Cardiac muscle cell (in vitro differentiated cells and primary cell): ENCODE data around the gene ZC3H7B. TPM values are rescaled to one million over a fixed set of nuclear protein-coding genes. Genes with fewer than 3 reads are reported as not detected.

ENCODE experiments used
- DNase-seq, 2 donors: peaks; one replicate each; pipeline versions ENCODE4 v3.0.0 to v3.0.0-alpha.2; 2010 to 2017; ENCODE audit warnings: low read depth in 1 of 2, low spot score in 1 of 2
- H3K27ac ChIP-seq: fragments of 200-600 bp; sonication (generic); 2 replicates; pipeline ENCODE4 v1.5.1; 2016
- H3K27me3 ChIP-seq: fragments of 200-600 bp; sonication (generic); 2 replicates; pipeline ENCODE4 v1.6.0; 2016; ENCODE audit warnings: control low read depth
- H3K36me3 ChIP-seq: fragments of 200-600 bp; sonication (generic); 2 replicates; pipeline ENCODE4 v1.5.1; 2016; ENCODE audit warnings: control low read depth
- H3K4me1 ChIP-seq: fragments of 200-600 bp; sonication (generic); 2 replicates; pipeline ENCODE4 v1.8.1; 2017; ENCODE audit warnings: low read depth, mild to moderate bottlenecking, mixed run types
- H3K4me3 ChIP-seq: fragments of 200-600 bp; sonication (generic); 2 replicates; pipeline ENCODE4 v1.5.1; 2016; ENCODE audit warnings: mild to moderate bottlenecking
- H3K9me3 ChIP-seq: fragments of 200-600 bp; sonication (generic); 2 replicates; pipeline ENCODE4 v1.5.1; 2017; ENCODE audit warnings: low read depth, mild to moderate bottlenecking, control low read depth
- polyA plus RNA-seq: library from polyadenylated mRNA; unstranded; fragments of >200 nt; fragmentation: Nextera tagmentation; extraction: Ambion mirVana; gene quantifications from 2 replicates; pipeline ENCODE4 v1.2.1, GENCODE V29; 2016
- total RNA-seq: library from RNA; depleted of rRNA; stranded (reverse); fragments of >200 nt; gene quantifications from 2 replicates; pipeline ENCODE4 v1.2.3, GENCODE V29; 2016
- TF ChIP-seq, protein P1 (sequence below): IDR thresholded peaks from 2 replicates; pipeline ENCODE4 v1.5.1; 2012; ENCODE audit warnings: low read depth, mild to moderate bottlenecking, low read length

Gene ZC3H7B
- total and polyA plus RNA-seq, 2 experiments from 2014 or later: 7.2 to 65.9 TPM

DNA sequence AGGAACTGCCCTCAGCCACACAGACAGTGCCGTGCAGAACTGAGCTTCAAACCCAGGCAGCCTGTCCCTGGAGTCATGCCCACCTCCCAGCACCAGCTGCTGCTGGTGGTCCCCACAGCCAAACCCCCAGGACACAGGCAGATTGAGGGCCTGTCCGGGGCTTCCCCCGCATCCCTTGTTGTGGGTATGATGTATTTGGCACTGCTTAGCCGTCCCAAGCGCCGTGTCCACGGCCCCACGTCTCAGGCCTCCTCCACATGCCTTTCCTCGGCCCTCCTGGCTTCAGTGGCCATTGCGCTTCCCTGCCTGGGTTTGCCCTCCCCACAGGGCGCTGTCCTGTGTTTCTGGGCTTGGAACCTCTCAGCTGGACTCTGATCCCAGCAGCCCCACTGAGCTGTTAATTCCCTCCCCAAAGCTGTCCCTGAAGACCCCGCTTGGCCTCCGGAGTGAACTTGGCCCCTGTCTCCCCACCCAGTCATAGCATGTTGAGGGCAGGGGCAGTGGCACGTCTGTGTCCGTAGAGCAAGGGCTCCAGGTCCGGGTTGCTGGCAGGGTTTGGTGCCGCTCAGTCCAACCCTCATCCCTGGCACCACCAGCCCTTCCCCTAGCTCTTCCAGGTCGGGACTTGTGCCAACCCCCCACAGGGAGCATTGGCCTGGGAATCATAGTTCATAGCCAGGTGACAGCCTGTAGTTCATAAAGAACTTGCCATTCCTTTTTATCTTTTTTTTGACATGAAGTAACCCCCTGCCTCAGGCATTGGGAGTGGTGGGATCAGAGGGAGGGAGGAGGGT, 45.9 kb downstream of the ZC3H7B start:
- Histone ChIP-seq H3K27me3 (no peaks in the 10 kb centered on the region), H3K36me3 (peaks cover 49% of the 10 kb centered on the region), H3K27ac (no peak overlapping the region), H3K4me1 (no peaks in the 10 kb centered on the region), H3K9me3 (no peaks in the 10 kb centered on the region), H3K4me3 (no peak overlapping the region)
- DNase-seq: no peak
- TF ChIP-seq, protein P1, sequence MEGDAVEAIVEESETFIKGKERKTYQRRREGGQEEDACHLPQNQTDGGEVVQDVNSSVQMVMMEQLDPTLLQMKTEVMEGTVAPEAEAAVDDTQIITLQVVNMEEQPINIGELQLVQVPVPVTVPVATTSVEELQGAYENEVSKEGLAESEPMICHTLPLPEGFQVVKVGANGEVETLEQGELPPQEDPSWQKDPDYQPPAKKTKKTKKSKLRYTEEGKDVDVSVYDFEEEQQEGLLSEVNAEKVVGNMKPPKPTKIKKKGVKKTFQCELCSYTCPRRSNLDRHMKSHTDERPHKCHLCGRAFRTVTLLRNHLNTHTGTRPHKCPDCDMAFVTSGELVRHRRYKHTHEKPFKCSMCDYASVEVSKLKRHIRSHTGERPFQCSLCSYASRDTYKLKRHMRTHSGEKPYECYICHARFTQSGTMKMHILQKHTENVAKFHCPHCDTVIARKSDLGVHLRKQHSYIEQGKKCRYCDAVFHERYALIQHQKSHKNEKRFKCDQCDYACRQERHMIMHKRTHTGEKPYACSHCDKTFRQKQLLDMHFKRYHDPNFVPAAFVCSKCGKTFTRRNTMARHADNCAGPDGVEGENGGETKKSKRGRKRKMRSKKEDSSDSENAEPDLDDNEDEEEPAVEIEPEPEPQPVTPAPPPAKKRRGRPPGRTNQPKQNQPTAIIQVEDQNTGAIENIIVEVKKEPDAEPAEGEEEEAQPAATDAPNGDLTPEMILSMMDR: no peak

DNA sequence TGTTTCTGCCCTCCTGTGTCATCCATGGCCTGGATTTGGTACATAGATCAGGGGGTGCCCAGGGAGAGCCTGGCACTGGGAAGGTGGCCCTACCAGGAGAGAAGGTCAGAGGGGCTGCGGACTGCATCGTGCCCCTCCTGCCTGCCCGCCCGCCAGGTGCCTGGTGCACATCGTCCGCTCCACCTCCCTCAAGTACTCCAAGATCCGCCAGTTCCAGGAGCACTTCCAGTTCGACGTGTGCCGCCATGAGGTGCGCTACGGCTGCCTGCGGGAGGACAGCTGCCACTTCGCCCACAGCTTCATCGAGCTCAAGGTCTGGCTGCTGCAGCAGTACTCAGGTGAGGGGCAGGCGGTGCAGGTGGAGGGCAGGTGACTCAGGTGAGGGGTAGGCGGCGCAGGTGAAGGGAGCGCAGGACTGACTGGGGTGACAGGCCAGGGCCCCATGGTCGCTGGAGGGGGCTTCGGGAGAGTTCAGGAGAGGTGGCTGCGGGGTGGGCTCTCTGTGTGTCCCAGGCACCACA, 47.7 kb downstream of the ZC3H7B start:
- TF ChIP-seq, protein P1: no peak
- no peak for DNase-seq
- H3K9me3 ChIP-seq: no peaks in the 10 kb centered on the region
- H3K27ac ChIP-seq: no peak overlapping the region
- H3K4me1 ChIP-seq: no peaks in the 10 kb centered on the region
- peaks cover 44% of the 10 kb centered on the region for H3K36me3 ChIP-seq
- H3K27me3 ChIP-seq: no peaks in the 10 kb centered on the region
- no peak overlapping the region for H3K4me3 ChIP-seq

DNA sequence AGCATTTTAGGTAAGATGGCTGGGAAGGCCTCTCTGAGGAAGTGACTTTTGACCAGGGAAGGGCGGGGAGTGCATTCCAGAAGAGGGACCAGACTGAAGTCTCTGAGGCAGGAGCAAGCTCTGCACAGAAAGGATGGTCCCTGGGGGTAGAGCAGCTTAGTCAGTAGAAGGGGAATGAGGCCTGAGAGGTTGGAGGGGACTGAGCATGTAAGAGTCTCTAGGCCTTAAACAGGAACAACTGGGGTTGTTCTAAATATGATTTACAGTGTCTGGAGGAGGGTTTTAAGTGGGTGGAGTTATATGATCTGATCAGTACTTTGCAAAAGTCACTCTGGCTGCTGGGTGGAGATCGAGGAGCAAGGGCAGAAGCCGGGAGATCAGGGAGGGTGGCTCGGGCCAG, 48.8 kb downstream of the ZC3H7B start:
- Histone ChIP-seq H3K36me3 (peaks cover 36% of the 10 kb centered on the region), H3K4me1 (no peaks in the 10 kb centered on the region), H3K27me3 (no peaks in the 10 kb centered on the region), H3K27ac (no peak overlapping the region), H3K4me3 (no peak overlapping the region), H3K9me3 (no peaks in the 10 kb centered on the region)
- DNase-seq: no peak
- TF ChIP-seq, protein P1: no peak

DNA sequence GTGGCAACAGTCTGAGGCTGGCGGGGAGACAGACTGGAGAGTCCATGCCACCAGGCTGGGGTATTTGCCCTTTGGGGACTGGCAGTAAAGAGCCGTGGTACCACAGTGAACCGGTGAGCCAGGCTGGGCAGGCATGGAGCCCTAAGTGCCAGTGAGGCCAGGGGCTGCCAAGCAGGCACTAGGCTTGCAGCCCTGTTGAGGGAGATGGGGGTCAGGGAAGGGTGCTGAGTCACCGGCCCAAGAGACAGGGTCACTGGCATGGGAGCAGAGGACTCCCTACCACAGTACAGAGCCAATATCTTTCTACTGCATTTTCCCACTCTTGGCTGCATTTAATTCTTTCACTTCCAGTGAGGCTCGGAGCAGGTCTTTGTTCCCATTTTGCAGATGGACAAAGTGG, 49.7 kb downstream of the ZC3H7B start:
- Histone ChIP-seq H3K27me3 (no peaks in the 10 kb centered on the region), H3K9me3 (no peaks in the 10 kb centered on the region), H3K4me1 (no peaks in the 10 kb centered on the region), H3K36me3 (peaks cover 33% of the 10 kb centered on the region), H3K4me3 (no peak overlapping the region), H3K27ac (no peak overlapping the region)
- TF ChIP-seq, protein P1: no peak
- DNase-seq: no peak

DNA sequence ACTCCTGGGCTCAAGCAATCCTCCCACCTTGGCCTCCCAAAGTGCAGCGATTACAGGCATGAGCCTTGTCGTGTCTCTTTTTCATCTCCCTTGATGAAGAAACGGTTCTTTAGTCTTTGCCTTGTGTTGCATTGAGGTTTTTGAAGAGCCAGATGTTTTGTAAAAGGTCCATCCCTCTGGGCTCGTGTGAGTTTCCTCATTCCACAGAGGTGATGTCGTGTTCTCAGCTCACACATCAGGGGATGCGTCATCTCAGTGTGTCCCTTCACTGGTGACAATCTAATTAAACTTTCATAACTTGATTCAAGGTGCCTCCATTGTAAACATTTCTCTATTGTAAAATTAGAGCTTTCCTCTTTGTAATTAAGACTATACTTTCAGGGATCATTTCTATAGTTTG, 50.7 kb downstream of the ZC3H7B start:
- Histone ChIP-seq H3K9me3 (no peaks in the 10 kb centered on the region), H3K27ac (no peak overlapping the region), H3K27me3 (no peaks in the 10 kb centered on the region), H3K4me1 (no peaks in the 10 kb centered on the region), H3K4me3 (no peak overlapping the region), H3K36me3 (peaks cover 34% of the 10 kb centered on the region)
- peak in 1 of 2 donors; percentile 43 for DNase-seq
- TF ChIP-seq, protein P1: no peak
